Measurements from ENCODE around the gene SPART. TPM values are rescaled to one million over a fixed set of nuclear protein-coding genes. Genes with fewer than 3 reads are reported as not detected.

The SPART gene
- polyA plus RNA-seq, 1 of the 3 experiments (the other 2 are of a cell fraction) = 4.8 TPM

GRCh38 chr13:36286006-36286405 is 60.2 kb downstream of the SPART start:
- POLR2A ChIA-PET = no interaction called here
- 82% methylated on average over 2 of the region's 2 CpGs for WGBS (ENCODE audit: low lambda C conversion rate)
- H3K4me2 ChIP-seq = no peak overlapping the region
- no peaks in the 10 kb centered on the region for H3K27me3 ChIP-seq (ENCODE audit: insufficient read depth)
- no peaks in the 10 kb centered on the region for H3K79me2 ChIP-seq (ENCODE audit: insufficient read depth)
- H4K20me1 ChIP-seq (ENCODE audit: insufficient read depth) = no peaks in the 10 kb centered on the region
- DNase-seq = no peak
- H3F3A ChIP-seq (replicated peaks; ENCODE audit: insufficient read depth) = peaks cover 6% of the 10 kb centered on the region
- no peak overlapping the region for H2AFZ ChIP-seq (ENCODE audit: low read depth)
- no peaks in the 10 kb centered on the region for H3K36me3 ChIP-seq (replicated peaks in 1 of 2; ENCODE audit: control insufficient read depth in 1 of 2, insufficient read depth in 2 of 2, low read length in 1 of 2)
- H3K9ac ChIP-seq = no peak overlapping the region
- no peak overlapping the region for H3K27ac ChIP-seq (ENCODE audit: low read depth in 2 of 2, low read length in 1 of 2)
- no peaks in the 10 kb centered on the region; a peak in 1 of 4 replicates for H3K4me1 ChIP-seq (ENCODE audit: control insufficient read depth in 1 of 2, insufficient read depth in 2 of 2, low read depth in 1 of 2, low read length in 1 of 2)
- CTCF ChIA-PET = interaction anchor here (4.6 to 4.8 kb wide), 2 partner anchors 13 to 309 kb away, joined by 49 to 56 read pairs; no protein-coding TSS in a partner anchor
- H3K4me3 ChIP-seq (ENCODE audit: low read depth in 2 of 2, low read length in 1 of 2) = no peak overlapping the region
- H3K9me2 ChIP-seq = no peaks in the 10 kb centered on the region
- no peak for TF ChIP-seq POLR2AphosphoS5 (IDR thresholded peaks at IDR 0.05; ENCODE audit: low read depth, low read length)
- no peak for TF ChIP-seq RCOR1 (IDR thresholded peaks at IDR 0.05; ENCODE audit: low read length)
- TF ChIP-seq ZBTB33 (IDR thresholded peaks at IDR 0.05; ENCODE audit: borderline replicate concordance, low read depth) = no peak
- TF ChIP-seq FOXM1 (IDR thresholded peaks at IDR 0.05; ENCODE audit: low read depth) = no peak
- TF ChIP-seq, protein P1, sequence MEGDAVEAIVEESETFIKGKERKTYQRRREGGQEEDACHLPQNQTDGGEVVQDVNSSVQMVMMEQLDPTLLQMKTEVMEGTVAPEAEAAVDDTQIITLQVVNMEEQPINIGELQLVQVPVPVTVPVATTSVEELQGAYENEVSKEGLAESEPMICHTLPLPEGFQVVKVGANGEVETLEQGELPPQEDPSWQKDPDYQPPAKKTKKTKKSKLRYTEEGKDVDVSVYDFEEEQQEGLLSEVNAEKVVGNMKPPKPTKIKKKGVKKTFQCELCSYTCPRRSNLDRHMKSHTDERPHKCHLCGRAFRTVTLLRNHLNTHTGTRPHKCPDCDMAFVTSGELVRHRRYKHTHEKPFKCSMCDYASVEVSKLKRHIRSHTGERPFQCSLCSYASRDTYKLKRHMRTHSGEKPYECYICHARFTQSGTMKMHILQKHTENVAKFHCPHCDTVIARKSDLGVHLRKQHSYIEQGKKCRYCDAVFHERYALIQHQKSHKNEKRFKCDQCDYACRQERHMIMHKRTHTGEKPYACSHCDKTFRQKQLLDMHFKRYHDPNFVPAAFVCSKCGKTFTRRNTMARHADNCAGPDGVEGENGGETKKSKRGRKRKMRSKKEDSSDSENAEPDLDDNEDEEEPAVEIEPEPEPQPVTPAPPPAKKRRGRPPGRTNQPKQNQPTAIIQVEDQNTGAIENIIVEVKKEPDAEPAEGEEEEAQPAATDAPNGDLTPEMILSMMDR (IDR thresholded peaks at IDR 0.05) = no peak
- no peak for TF ChIP-seq EZH2phosphoT487 (IDR thresholded peaks at IDR 0.05; ENCODE audit: borderline replicate concordance, low read depth)
- TF ChIP-seq REST (IDR thresholded peaks at IDR 0.05; ENCODE audit: low read depth, low read length) = no peak
- no peak for TF ChIP-seq IRF3 (IDR thresholded peaks at IDR 0.05; ENCODE audit: low read depth, low read length)
- no peak for TF ChIP-seq FOXJ3 (CRISPR knock-in tag; IDR thresholded peaks at IDR 0.05)
- TF ChIP-seq EP300 (IDR thresholded peaks at IDR 0.05; ENCODE audit: borderline replicate concordance in 1 of 2, low read depth in 1 of 2, low read length in 1 of 2) = no peak
- TF ChIP-seq GABPA (IDR thresholded peaks at IDR 0.05; ENCODE audit: low read depth) = no peak
- TF ChIP-seq, protein P2, sequence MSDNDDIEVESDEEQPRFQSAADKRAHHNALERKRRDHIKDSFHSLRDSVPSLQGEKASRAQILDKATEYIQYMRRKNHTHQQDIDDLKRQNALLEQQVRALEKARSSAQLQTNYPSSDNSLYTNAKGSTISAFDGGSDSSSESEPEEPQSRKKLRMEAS (IDR thresholded peaks at IDR 0.05; ENCODE audit: low read depth) = no peak
- H3K9me3 ChIP-seq = peaks cover 20% of the 10 kb centered on the region

Data from SK-N-SH (cell line).